Osteoblast (primary cell): Measurements from ENCODE around the gene C11orf86. TPM values are rescaled to one million over a fixed set of nuclear protein-coding genes. Genes with fewer than 3 reads are reported as not detected.
"Not testable (repeated sequence)": the region's sequence is repeated elsewhere in the genome, so short reads cannot be mapped to it uniquely, and the experiment has no call there.

Experiments used
- DNase-seq: peaks from one replicate; pipeline ENCODE4 v3.0.0; 2011; ENCODE audit warnings: low spot score, mixed read lengths; ENCODE audit not compliant: insufficient read length; ENCODE audit errors: missing footprints
- H2AFZ ChIP-seq: 2 replicates; pipeline ENCODE4 v1.6.0; 2011; ENCODE audit warnings: mild to moderate bottlenecking, low read length
- H3K27ac ChIP-seq: 2 replicates; pipeline ENCODE4 v1.5.1; 2011; ENCODE audit warnings: mild to moderate bottlenecking, low read depth, low read length, moderate library complexity
- H3K27me3 ChIP-seq: 2 replicates; pipeline ENCODE4 v1.6.0; 2012; ENCODE audit warnings: mild to moderate bottlenecking, control low read depth, inconsistent platforms, low read length, moderate library complexity; ENCODE audit not compliant: insufficient read depth
- H3K36me3 ChIP-seq: 2 replicates; pipeline ENCODE4 v1.5.1; 2011; ENCODE audit warnings: mild to moderate bottlenecking, low read length, control low read depth, moderate library complexity; ENCODE audit not compliant: insufficient read depth
- H3K4me1 ChIP-seq: 2 replicates; pipeline ENCODE4 v1.5.1; 2011; ENCODE audit warnings: mild to moderate bottlenecking, low read length, control low read depth, moderate library complexity; ENCODE audit not compliant: insufficient read depth
- H3K4me2 ChIP-seq: 2 replicates; pipeline ENCODE4 v1.6.0; 2011; ENCODE audit warnings: mild to moderate bottlenecking, low read length; ENCODE audit not compliant: insufficient read depth
- H3K4me3 ChIP-seq: fragments of 200-600 bp; sonication (generic); 3 replicates; pipeline ENCODE4 v1.5.1; 2012; ENCODE audit warnings: mild to moderate bottlenecking, low read length, inconsistent platforms; ENCODE audit not compliant: insufficient read depth
- H3K79me2 ChIP-seq: 2 replicates; pipeline ENCODE4 v1.6.0; 2012; ENCODE audit warnings: mild to moderate bottlenecking, low read length, control low read depth, inconsistent platforms; ENCODE audit not compliant: insufficient read depth
- H3K9me3 ChIP-seq: 2 replicates; pipeline ENCODE4 v1.5.1; 2011; ENCODE audit warnings: low read depth, low read length, control low read depth
- H4K20me1 ChIP-seq: 2 replicates; pipeline ENCODE4 v1.6.0; 2012; ENCODE audit warnings: mild to moderate bottlenecking, low read length, control low read depth; ENCODE audit not compliant: insufficient read depth
- CTCF ChIP-seq: IDR thresholded peaks from 2 replicates; pipeline ENCODE4 v1.5.1; 2011; ENCODE audit warnings: mild to moderate bottlenecking, low read depth, low read length, moderate library complexity; ENCODE audit errors: extremely low read depth
- total RNA-seq: library from RNA; depleted of rRNA; stranded (reverse); fragments of >200 nt; gene quantifications from 2 replicates; pipeline ENCODE4 v1.2.3, GENCODE V29; 2012

The C11orf86 gene
- total RNA-seq, 1 donor = not detected

GRCh38 chr11:67002297-67002913, 27.3 kb downstream of the C11orf86 start:
- Histone ChIP-seq H3K4me2 (no peak overlapping the region), H3K36me3 (no peaks in the 10 kb centered on the region), H3K79me2 (no peaks in the 10 kb centered on the region), H4K20me1 (no peaks in the 10 kb centered on the region), H3K4me3 (no peak overlapping the region), H3K27me3 (no peaks in the 10 kb centered on the region), H2AFZ (no peak overlapping the region), H3K9me3 (no peaks in the 10 kb centered on the region), H3K4me1 (no peaks in the 10 kb centered on the region), H3K27ac (no peak overlapping the region)
- TF ChIP-seq CTCF = no peak
- DNase-seq = no peak

GRCh38 chr11:67002921-67003411, 27.9 kb downstream of the C11orf86 start:
- Histone ChIP-seq H3K79me2 (no peaks in the 10 kb centered on the region), H3K9me3 (no peaks in the 10 kb centered on the region), H3K4me3 (no peak overlapping the region), H3K4me2 (no peak overlapping the region), H3K27me3 (no peaks in the 10 kb centered on the region), H4K20me1 (no peaks in the 10 kb centered on the region), H2AFZ (no peak overlapping the region), H3K36me3 (no peaks in the 10 kb centered on the region), H3K27ac (no peak overlapping the region), H3K4me1 (no peaks in the 10 kb centered on the region)
- no peak for DNase-seq
- TF ChIP-seq CTCF = no peak

GRCh38 chr11:67005200-67005599, 30.1 kb downstream of the C11orf86 start:
- not testable (repeated sequence) for DNase-seq, H3K79me2 ChIP-seq, H3K9me3 ChIP-seq, H4K20me1 ChIP-seq, H3K4me3 ChIP-seq, H3K27ac ChIP-seq, H3K4me2 ChIP-seq, H3K36me3 ChIP-seq, H3K4me1 ChIP-seq, H2AFZ ChIP-seq, H3K27me3 ChIP-seq

GRCh38 chr11:67006029-67006884, 31.2 kb downstream of the C11orf86 start:
- peak; percentile 89 for DNase-seq
- Histone ChIP-seq H3K79me2 (no peaks in the 10 kb centered on the region), H2AFZ (peak overlapping the region; percentile 89), H3K9me3 (no peaks in the 10 kb centered on the region), H3K4me3 (peak overlapping the region; percentile 36), H4K20me1 (no peaks in the 10 kb centered on the region), H3K27ac (no peak overlapping the region), H3K4me2 (peak overlapping the region; percentile 33), H3K27me3 (peaks cover 4% of the 10 kb centered on the region), H3K36me3 (no peaks in the 10 kb centered on the region), H3K4me1 (no peaks in the 10 kb centered on the region)
- no peak for TF ChIP-seq CTCF
